Neuronal stem cell (in vitro differentiated cells): ENCODE data around the gene VTA1.

Experiments
- DNase-seq: peaks from one replicate; pipeline ENCODE4 v3.0.0-alpha.2; 2013; ENCODE audit warnings: low spot score
- H2AFZ ChIP-seq: one replicate; pipeline ENCODE4 v1.6.1; 2013; ENCODE audit warnings: mild to moderate bottlenecking, low read length, inconsistent platforms
- H2AK5ac ChIP-seq: 2 replicates; pipeline ENCODE4 v1.6.1; 2013; ENCODE audit warnings: low read depth, mild to moderate bottlenecking, inconsistent platforms, low read length, moderate library complexity, mixed read lengths
- H2BK120ac ChIP-seq: 2 replicates; pipeline ENCODE4 v1.6.1; 2013; ENCODE audit warnings: low read depth, mild to moderate bottlenecking, inconsistent platforms, low read length, moderate library complexity, mixed read lengths
- H2BK12ac ChIP-seq: one replicate; pipeline ENCODE4 v1.6.1; 2013; ENCODE audit warnings: low read length, inconsistent platforms
- H2BK15ac ChIP-seq: 2 replicates; pipeline ENCODE4 v1.6.1; 2013; ENCODE audit warnings: mild to moderate bottlenecking, low read length, inconsistent platforms, mixed read lengths
- H2BK5ac ChIP-seq: one replicate; pipeline ENCODE4 v1.6.1; 2013; ENCODE audit warnings: inconsistent platforms, mild to moderate bottlenecking, low read length, moderate library complexity
- H3K14ac ChIP-seq: one replicate; pipeline ENCODE4 v1.6.1; 2013; ENCODE audit warnings: low read length, inconsistent platforms
- H3K18ac ChIP-seq: 2 replicates; pipeline ENCODE4 v1.6.1; 2013; ENCODE audit warnings: low read length, inconsistent platforms
- H3K23ac ChIP-seq: 2 replicates; pipeline ENCODE4 v1.6.1; 2013; ENCODE audit warnings: low read depth, mild to moderate bottlenecking, mixed read lengths, low read length, inconsistent platforms; ENCODE audit not compliant: poor library complexity
- H3K27ac ChIP-seq: replicated peaks from 3 replicates; pipeline ENCODE4 v1.5.1; 2013; ENCODE audit warnings: low read length, inconsistent platforms
- H3K27me3 ChIP-seq, 3 experiments: 2 replicates each; pipeline ENCODE4 v1.6.1; 2013; ENCODE audit warnings: low read length in 3 of 3, mild to moderate bottlenecking in 2 of 3, inconsistent platforms in 1 of 3, low read depth in 1 of 3, mixed read lengths in 1 of 3, moderate library complexity in 1 of 3; ENCODE audit not compliant: control insufficient read depth in 3 of 3, insufficient read depth in 3 of 3
- H3K36me3 ChIP-seq, 2 donors: replicated peaks in 1 of 2; 2 replicates each; pipeline ENCODE4 v1.6.1; 2013; ENCODE audit warnings: low read length in 2 of 2; ENCODE audit not compliant: control insufficient read depth in 2 of 2, insufficient read depth in 2 of 2
- H3K4ac ChIP-seq: 2 replicates; pipeline ENCODE4 v1.6.1; 2013; ENCODE audit warnings: inconsistent platforms, mild to moderate bottlenecking, low read length, moderate library complexity
- H3K4me1 ChIP-seq, 2 donors: 1 replicate in 1 of 2; 2 replicates in 1 of 2; pipeline ENCODE4 v1.6.1; 2013; ENCODE audit warnings: low read length in 2 of 2, low read depth in 1 of 2; ENCODE audit not compliant: control insufficient read depth in 2 of 2, insufficient read depth in 1 of 2
- H3K4me2 ChIP-seq: one replicate; pipeline ENCODE4 v1.6.1; 2013; ENCODE audit warnings: mild to moderate bottlenecking, low read length, inconsistent platforms; ENCODE audit not compliant: insufficient read depth, poor library complexity, severe bottlenecking
- H3K4me3 ChIP-seq, 2 donors: 2 replicates each; pipeline ENCODE4 v1.5.1; 2013; ENCODE audit warnings: low read length in 2 of 2, mild to moderate bottlenecking in 2 of 2, inconsistent platforms in 1 of 2, moderate library complexity in 1 of 2
- H3K79me1 ChIP-seq: one replicate; pipeline ENCODE4 v1.6.1; 2013; ENCODE audit warnings: low read depth, mild to moderate bottlenecking, inconsistent platforms, low read length, moderate library complexity
- H3K9ac ChIP-seq: one replicate; pipeline ENCODE4 v1.6.1; 2013; ENCODE audit warnings: mild to moderate bottlenecking, low read depth, low read length, inconsistent platforms; ENCODE audit not compliant: poor library complexity
- H3K9me3 ChIP-seq, 2 donors: replicated peaks in 1 of 2; 2 replicates each; pipeline versions ENCODE3 to v1.6.1; 2013; ENCODE audit warnings: low read length in 2 of 2, mild to moderate bottlenecking in 2 of 2, inconsistent platforms in 1 of 2, low read depth in 1 of 2, mixed read lengths in 1 of 2, moderate library complexity in 1 of 2; ENCODE audit not compliant: control insufficient read depth in 2 of 2, insufficient read depth in 1 of 2
- H4K8ac ChIP-seq: one replicate; pipeline ENCODE4 v1.6.1; 2013; ENCODE audit warnings: low read depth, mild to moderate bottlenecking, inconsistent platforms, low read length, moderate library complexity
- H4K91ac ChIP-seq: one replicate; pipeline ENCODE4 v1.6.1; 2013; ENCODE audit warnings: low read length, low read depth, mild to moderate bottlenecking, inconsistent platforms; ENCODE audit not compliant: poor library complexity
- WGBS, 2 donors: extraction: QIAGEN DNeasy Blood & Tissue Kit; methylation state at CpG; one replicate each; pipeline ENCODE4 v1.1.7; 2013; ENCODE audit warnings: missing lambda C conversion rate in 2 of 2, mixed read lengths in 1 of 2; ENCODE audit not compliant: insufficient read length in 2 of 2, insufficient replicate concordance in 1 of 2; ENCODE audit errors: extremely low coverage in 2 of 2; 5-methylcytosine and 5-hydroxymethylcytosine counted together

The VTA1 gene

DNA sequence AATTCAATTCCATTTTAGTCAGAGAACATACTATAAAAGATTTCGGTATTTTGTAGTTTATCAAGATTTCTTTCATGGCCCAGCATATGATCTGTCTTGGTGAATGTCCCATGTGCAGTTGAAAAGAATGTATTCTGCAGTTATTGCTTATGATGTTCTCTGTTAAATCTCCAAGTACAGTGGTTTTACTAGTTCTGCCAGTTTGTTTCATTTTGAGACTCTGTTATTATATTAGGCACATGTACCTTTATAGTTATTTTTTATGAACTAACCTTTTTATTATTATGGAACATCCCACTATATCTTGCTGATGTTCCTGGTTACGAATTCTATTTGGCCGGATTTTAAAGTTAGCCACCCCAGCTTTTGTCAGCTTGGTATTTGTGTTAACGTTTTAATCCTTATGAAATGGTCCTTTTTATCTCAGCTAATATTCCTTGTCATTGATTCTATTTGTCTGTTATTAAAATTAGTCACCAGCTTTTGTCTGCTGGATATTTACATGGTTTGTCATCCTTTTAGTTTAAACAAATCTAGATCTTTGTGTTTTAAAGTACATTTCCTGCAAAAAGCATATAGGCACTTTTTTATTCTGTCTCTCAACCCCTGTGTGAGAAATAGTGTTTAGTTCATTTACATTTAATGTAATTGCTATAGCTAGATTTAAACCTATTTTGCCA is 48.9 kb downstream of the VTA1 start:
- no peak for DNase-seq
- Histone ChIP-seq H3K4ac (no peak overlapping the region), H3K4me3 (no peak overlapping the region), H2BK5ac (no peak overlapping the region), H3K14ac (no peak overlapping the region), H2AFZ (no peak overlapping the region), H3K9me3 (no peaks in the 10 kb centered on the region), H3K36me3 (peaks cover 6 to 66% of the 10 kb centered on the region in 2 donors), H3K27ac (no peak overlapping the region), H2BK15ac (no peak overlapping the region), H2BK120ac (no peak overlapping the region), H3K4me2 (no peak overlapping the region), H3K18ac (no peak overlapping the region), H3K23ac (no peak overlapping the region), H3K79me1 (no peaks in the 10 kb centered on the region), H3K27me3 (no peaks in the 10 kb centered on the region), H4K8ac (no peak overlapping the region), H2BK12ac (no peak overlapping the region), H3K4me1 (no peaks in the 10 kb centered on the region), H2AK5ac (no peak overlapping the region), H3K9ac (no peak overlapping the region), H4K91ac (no peak overlapping the region)
- whole genome bisulfite sequencing, 2 donors: no CpG with 5 or more reads among the region's 4 CpGs

DNA sequence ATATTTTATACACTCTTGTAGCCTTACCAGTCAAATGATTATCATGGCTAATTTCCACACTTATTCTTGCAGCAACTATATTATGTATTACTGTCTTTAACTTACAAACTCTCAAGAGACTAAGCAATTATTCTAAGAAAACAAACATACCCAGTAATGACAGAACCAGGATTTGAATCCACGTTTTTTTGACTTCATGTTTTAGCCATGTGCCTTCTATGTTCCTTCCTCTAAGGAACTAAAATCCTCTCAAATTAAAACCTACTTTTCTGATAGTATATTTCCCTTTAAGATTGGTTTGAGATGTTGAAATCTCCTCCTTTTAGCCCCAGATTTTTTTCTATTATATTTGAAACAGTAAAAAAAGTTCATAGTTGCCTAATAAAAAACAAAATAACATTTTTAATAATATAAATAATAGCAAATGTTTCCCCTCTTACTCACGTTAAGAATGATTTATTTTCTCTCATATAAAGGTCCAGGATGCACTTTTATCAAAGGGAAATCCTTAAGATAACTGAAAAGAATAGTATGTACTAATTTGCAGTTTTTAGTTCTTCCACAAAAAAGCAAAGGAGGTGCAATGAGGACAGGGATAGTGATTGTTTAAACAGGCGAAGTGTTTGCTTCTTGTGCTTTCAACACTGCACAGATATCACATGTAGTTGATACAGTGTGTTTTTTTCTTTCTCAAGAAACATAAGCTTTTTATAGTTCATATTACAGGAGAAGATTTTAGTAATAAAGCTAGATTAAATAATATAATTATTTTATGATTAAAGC is 54.0 kb downstream of the VTA1 start:
- H3K4me3 ChIP-seq: no peak overlapping the region
- H3K4me1 ChIP-seq: no peaks in the 10 kb centered on the region
- no peak overlapping the region for H3K14ac ChIP-seq
- H3K18ac ChIP-seq: no peak overlapping the region
- H2AFZ ChIP-seq: no peak overlapping the region
- no peak overlapping the region for H3K4me2 ChIP-seq
- no peaks in the 10 kb centered on the region for H3K79me1 ChIP-seq
- H2BK120ac ChIP-seq: no peak overlapping the region
- no peak overlapping the region for H3K23ac ChIP-seq
- peaks cover 4 to 78% of the 10 kb centered on the region in 2 donors for H3K36me3 ChIP-seq
- no peak overlapping the region for H2BK5ac ChIP-seq
- no CpG with 5 or more reads among the region's 3 CpGs for WGBS, 2 donors
- H3K9ac ChIP-seq: no peak overlapping the region
- no peak for DNase-seq
- no peak overlapping the region for H3K27ac ChIP-seq
- H3K27me3 ChIP-seq: no peaks in the 10 kb centered on the region
- no peak overlapping the region for H2AK5ac ChIP-seq
- H4K8ac ChIP-seq: no peak overlapping the region
- no peak overlapping the region for H3K4ac ChIP-seq
- no peak overlapping the region for H2BK12ac ChIP-seq
- H4K91ac ChIP-seq: no peak overlapping the region
- no peak overlapping the region for H2BK15ac ChIP-seq
- peaks cover 0 to 7% of the 10 kb centered on the region in 2 donors for H3K9me3 ChIP-seq

DNA sequence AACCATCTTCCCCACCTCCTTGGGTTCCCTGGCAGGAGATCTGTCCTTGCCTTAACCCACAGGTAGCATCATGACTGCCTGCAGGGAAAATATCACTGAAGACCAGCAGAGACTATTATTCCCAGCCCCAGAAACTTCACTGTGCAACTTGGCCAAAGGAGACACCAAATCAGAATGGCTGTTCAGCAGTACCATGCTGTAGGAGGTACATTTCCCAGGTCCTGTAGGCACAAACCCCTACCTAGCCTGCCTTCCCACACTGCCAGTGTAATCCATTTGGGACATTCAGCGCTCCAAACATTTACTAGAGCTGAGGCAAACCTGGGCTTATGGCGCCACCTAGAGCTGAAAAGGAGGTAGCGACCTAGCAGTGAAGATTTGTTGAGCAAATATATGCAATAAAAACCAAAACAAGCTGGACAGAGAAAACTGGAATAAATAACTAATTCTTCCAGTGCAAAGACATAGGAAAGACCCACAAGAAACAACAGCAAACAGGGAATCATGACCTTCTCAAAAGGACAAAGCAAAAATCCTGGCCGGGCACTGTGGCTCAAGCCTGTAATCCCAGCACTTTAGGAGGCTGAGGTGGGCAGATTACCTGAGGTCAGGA is 60.3 kb downstream of the VTA1 start:
- Histone ChIP-seq H3K9ac (no peak overlapping the region), H3K27ac (no peak overlapping the region), H3K36me3 (peaks cover 2 to 92% of the 10 kb centered on the region in 2 donors), H3K27me3 (no peaks in the 10 kb centered on the region), H3K9me3 (peaks cover 0 to 40% of the 10 kb centered on the region in 2 donors), H3K18ac (no peak overlapping the region), H4K91ac (no peak overlapping the region), H2BK120ac (no peak overlapping the region), H4K8ac (no peak overlapping the region), H3K79me1 (no peaks in the 10 kb centered on the region), H3K23ac (no peak overlapping the region), H3K4ac (no peak overlapping the region), H2BK5ac (no peak overlapping the region), H2AFZ (no peak overlapping the region), H2BK15ac (no peak overlapping the region), H3K4me2 (no peak overlapping the region), H3K4me1 (no peaks in the 10 kb centered on the region), H3K4me3 (no peak overlapping the region), H2AK5ac (no peak overlapping the region), H3K14ac (no peak overlapping the region), H2BK12ac (no peak overlapping the region)
- DNase-seq: peak; percentile 51
- WGBS, 2 donors: no CpG with 5 or more reads among the region's 4 CpGs

DNA sequence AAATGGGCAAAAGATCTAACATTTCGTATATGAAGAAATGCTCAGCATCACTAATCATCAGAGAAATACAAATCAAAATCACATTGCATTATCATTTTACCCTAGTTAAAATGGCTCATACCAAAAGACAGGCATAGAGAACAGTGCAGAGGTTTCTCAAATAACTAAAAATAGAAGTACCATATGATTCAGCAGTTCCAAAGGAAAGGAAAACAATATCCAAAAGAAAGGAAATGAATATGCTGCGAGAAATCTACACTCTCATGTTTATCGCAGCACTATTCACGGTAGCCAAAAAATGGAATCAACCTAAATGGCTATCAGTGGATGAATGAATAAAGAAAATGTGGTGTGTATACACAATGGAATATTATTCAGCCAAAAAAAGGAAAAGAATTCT is 63.5 kb downstream of the VTA1 start:
- no peak for DNase-seq
- Histone ChIP-seq H4K91ac (no peak overlapping the region), H2BK15ac (no peak overlapping the region), H3K4me1 (no peaks in the 10 kb centered on the region), H3K4ac (no peak overlapping the region), H3K9me3 (peaks cover 6 to 51% of the 10 kb centered on the region in 2 donors), H4K8ac (no peak overlapping the region), H2BK12ac (no peak overlapping the region), H3K27me3 (no peaks in the 10 kb centered on the region), H2AFZ (no peak overlapping the region), H3K79me1 (no peaks in the 10 kb centered on the region), H3K4me2 (no peak overlapping the region), H3K36me3 (peaks cover 11 to 87% of the 10 kb centered on the region in 2 donors), H3K27ac (no peak overlapping the region), H3K14ac (no peak overlapping the region), H3K9ac (no peak overlapping the region), H3K23ac (no peak overlapping the region), H2AK5ac (no peak overlapping the region), H3K4me3 (no peak overlapping the region), H2BK5ac (no peak overlapping the region), H3K18ac (no peak overlapping the region), H2BK120ac (no peak overlapping the region)
- no CpG with 5 or more reads among the region's 4 CpGs for WGBS, 2 donors
